NCI-H446 treated with DMSO at 0.1 percent for 48 hours (cell line): Measurements from ENCODE around the gene ROBO2.
A peak's percentile ranks its signal among the peaks of the same experiment; 100 is the strongest.

Source experiments
- DNase-seq: peaks from one replicate; lab custom pipeline; 2025; lab: John Stamatoyannopoulos, UW

ROBO2 gene

DNA sequence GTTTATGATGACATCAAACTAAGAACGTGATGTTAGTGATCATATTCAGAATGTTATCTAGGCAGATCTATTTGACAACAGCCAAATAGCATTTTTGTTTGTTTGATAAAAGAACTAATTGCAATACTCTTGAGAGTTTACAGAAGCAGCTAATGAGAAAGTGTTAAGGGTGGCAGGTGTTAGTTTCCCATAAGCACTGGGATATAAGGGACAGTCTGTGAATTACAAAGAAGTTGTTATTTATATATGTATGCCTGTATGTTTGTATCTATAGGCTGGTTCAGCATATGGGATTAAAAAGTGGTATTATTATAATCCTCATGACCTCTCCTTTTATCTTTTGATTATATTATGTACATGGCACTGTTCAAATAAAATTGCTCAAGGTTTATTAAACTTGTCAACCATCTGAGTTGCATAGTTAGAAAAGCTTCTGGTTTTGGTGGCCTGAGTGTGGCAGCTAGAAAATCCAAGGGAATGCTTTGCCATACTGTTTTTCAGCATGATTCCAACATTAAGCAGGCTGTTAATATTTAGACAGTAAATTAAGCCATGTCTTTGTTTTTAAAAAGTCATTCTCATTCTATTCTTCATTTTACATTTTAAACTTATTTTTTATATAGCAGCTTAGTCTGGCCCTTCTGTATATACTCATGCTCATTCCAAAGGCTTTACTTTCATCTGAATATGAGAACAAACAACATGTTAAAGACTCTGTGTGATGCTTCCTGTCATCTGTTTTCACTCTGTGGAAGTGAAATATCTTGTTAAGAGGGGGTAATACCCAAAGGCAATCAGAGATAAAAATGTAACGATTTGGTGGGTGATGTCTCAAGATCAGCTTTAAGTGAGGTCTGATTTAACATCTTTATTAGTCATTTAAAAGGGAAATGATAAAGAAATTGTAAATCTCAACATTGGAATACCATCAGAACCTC lies 13.1 kb downstream of the ROBO2 start:
- no peak for DNase-seq

DNA sequence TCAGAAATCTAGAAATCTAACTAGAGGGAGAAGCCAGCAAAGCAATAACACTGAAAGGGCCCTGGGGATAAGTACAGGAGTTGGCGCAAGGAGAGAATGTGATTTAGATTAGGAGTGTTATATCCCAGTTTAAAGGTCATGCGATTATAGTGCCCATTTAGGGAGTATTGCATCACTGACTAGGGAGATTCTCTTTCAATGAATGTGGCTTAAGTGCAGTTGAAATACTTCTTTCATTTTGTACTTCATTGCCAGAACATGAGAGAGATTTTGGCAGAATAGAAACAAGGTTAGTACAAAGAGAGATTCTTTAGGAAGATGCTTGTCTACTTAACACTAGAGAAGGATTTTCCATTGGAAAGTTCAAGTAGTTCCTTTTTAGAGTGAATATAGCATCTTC lies 13.9 kb downstream of the ROBO2 start:
- DNase-seq = no peak

DNA sequence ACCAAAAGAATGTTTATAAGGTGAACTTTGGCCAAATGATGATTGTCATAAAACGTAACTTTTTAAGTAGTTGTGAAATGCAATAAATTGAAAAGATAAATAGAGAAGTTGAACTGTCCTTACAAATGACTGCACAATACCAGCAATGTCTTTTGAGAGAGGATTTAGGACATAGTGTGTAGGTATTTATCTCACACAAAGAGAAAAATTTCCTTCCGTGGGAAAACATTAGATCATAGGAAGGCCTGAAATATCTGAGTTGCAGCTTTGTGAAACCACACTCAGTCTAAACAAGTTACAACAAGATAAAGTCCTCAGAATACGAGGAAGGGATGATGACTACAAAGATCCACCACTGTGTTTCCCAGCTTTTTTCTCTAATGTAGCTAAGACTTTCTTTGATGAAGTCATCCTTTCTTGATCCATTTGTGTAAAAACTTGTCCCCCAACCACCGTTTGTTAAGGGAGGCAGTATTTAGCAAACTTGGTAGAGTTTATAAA lies 16.0 kb downstream of the ROBO2 start:
- no peak for DNase-seq

DNA sequence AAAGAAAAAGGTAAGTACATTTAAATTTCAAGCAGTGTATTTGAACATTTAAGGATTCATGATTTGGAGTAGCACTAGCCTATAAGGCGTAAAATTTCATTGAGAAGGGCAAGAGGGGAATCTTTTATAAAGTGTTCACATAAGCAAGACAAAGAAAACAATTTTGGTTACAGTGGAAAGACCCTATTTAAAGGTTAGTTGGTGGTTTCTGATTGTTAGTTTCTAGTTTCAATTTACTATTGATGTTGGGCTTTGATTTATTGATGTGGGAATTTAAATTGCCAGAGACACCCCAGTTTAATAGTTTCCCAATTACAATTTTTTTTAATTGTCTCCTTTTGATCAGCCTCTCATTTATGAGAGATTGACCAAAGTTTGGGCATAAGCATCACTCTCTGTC lies 19.5 kb downstream of the ROBO2 start:
- no peak for DNase-seq

DNA sequence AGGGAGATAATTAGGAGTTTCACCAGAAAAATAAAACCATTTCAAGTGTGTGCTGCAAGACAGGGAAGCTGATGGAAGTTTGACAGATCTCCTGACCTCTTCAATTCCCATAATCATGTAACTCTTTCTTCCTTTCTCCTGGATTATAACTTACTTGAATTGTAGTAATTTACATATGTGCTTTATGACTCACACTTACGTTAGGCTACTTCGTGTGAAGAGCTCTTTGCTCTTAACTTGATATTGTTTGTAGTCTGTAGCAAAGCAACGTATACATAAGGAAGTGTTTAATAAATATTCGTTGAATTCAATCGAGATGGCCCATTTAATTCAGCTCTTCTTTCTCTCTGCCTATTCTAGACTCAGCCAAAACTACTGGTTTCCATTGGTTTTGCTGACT lies 23.5 kb downstream of the ROBO2 start:
- DNase-seq = no peak

DNA sequence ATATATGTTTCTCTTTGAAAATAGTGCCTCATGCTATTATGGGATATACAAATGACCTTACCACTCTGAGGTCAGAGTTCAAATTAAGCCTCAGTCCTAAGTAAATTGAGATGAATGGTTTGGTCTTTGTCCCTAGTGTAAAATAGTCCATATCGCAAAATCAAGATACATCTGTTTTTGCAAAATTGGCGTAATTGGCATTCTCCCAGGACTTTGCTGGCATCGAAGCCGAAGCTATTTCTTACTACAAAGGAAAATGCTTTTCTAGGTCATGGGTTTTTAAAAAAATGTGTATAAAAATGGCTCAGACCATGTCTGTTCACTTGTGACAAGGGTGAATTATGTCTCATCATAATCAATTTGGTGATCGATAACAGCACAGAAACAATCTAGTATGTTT lies 25.9 kb downstream of the ROBO2 start:
- DNase-seq = peak; percentile 22

DNA sequence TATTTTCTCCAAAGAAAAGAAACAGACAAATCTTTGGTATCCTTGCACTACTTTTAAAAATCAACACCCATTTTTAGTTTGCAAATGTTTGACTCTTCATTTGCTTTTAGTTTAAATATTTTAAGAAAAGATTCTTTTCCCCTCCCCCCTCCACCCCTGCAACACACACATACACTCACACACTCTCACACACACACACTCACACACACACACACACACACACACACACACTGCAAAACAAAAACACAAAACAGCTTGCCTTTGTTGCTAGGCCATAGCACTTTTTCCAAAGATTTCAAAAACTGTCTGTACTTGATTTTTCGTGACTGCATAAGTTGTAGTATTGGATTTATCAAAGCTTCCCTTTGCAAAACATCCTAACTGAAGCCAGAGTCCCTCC lies 26.9 kb downstream of the ROBO2 start:
- DNase-seq = no peak

DNA sequence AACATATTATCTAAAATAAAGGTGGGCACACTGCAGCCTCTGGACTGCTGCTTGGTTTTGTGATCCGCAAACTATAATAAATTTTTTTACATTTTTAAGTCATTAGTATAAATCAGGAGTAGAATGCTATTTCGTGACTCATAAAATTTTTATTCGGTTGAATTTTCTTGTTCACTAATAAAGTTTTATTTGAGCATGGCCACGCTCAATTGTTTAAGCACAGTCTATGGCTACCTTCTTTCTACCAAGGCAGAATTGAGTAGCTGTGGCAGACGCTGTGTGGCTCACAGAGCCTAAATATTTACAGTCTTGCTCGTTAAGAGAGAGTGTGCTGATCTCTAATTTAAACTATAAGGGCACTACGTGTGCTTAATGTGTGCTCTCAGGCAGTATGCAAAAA lies 28.9 kb downstream of the ROBO2 start:
- DNase-seq = no peak

DNA sequence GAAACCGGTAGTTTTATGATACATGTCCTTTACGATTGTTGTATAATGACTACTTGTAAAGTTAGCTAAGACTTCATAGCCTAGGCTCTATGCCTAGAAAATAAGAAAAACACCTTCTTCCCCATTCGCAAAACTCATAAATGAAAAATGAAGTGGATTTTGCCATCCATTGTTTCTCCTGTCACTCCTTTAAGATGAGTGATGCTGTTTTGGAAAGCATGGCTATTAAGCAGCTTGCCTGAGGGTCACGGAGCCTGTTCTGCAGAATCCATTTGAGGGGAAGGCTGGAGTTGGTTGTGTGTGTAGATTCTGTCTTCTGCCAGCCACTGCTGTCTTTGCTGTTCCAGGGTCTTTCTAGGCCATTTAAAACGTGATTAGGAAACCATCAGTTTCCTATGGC lies 31.5 kb downstream of the ROBO2 start:
- no peak for DNase-seq

DNA sequence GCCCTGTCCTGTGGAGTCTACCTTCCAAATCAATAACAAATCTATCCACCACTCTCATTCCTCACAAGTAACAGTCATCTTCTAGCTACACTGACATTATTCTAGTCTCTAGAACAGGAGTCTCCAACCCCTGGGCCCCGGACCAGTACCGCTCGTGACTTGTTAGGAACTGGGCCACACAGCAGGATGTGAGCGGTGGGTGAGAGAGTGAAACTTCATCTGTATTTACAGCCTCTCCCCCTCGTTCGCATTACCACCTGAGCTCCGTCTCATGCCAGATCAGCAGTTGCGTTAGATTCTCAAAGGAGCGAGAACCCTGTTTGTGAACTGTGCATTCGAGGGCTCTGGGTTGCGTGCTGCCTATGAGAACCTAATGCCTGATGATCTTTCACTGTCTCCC lies 31.9 kb downstream of the ROBO2 start:
- DNase-seq = no peak

DNA sequence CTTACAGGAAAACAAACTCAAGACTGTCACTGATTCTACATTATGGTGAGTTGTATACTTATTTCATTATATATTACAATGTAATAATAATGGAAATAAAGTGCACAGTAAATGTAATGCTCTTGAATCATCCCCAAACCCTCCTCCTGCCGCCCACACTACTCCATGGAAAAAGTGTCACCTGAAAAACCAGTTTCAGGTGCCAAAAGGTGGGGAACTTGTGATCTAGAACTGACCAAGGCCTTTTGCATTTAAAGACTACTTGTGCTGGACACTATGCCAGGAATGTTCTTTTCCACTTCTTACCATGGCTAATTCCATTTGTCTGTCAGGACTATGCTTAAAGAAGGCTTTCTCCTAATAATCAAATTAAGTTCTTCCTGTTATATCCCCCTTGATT lies 32.3 kb downstream of the ROBO2 start:
- DNase-seq = no peak

DNA sequence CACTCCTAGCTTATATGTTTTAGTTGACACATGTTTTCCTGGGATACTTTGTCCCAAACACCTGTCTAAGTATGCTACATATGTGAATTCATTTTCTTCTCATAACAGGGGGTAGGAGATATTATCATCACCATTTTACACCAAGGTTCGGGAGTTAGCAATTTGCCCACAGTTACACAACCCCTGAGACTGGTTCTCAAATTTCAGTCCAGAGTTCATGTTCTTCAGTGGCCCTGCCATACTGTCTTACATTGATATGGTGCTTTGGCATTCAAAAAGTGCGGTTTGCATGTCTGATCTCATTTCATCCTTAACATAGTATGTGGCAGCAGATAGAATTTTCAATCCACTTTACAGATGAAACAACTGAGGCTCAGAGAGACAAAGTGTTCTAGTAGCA lies 38.4 kb downstream of the ROBO2 start:
- DNase-seq = no peak

DNA sequence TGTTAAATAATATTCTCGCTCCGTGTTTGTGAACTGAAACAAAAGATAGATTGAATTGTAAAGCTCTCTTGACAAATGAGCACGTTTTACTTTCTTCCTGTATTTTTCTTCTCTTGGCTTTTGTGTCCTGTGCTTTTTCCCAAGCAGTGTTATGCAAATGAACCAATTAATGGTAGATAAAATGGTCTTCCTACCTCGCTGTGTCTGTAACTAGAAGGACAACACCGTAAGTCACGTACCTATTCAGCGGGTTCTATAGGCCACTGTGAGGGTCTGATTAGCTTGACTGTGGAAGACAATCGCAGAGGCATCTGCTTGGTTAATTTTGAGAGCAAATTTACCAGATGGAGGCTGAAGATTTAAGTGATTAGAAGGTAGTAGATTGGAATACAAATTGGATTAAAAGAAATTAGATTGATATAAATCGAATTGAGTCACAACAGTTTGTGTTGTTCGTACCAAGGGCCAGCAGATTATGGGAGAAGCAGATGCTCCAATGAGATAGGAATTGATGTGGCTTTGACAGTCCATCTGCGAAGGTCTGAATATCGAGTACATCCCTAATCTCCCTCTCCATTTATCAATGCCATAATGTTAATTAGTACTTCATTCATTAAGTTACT lies 40.2 kb downstream of the ROBO2 start:
- no peak for DNase-seq

DNA sequence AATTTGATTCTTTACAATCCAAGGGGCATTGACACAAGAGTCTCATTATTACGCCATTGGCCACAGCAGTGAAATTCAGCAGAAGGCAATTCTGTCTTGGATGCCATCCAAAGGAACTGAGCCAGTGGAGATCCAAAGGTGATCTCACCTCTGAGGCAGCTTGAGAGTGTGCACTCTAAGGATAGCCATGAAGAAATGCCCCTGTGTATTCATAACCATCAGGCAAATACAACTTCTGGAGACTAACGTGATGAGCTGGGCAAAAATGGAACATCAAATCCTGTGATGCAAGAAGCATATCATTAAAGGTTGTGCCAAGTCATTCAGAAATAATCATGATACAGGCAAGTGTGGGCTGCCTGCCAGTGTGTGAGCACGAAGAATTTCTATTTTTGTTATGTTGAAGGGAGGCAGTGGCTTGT lies 41.4 kb downstream of the ROBO2 start:
- DNase-seq = peak; percentile 82

DNA sequence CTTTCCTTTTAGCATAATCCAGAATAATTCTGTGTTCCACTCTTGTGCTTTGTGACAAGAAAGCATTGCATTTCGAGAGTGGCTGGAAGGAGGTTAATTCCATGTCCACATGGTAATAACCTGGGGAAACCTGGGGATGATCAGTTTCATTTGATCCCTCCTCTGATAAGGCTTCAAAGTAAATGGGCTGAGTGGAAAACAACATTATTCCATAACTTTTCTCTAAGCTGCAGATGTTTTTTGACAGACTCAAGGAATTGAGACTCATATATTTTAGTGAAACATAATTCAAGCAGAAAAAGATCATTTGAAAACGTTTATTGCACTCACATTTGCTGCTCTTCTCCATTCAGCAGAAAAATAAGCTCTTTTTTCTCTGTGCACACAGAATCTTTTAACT lies 44.6 kb downstream of the ROBO2 start:
- no peak for DNase-seq

DNA sequence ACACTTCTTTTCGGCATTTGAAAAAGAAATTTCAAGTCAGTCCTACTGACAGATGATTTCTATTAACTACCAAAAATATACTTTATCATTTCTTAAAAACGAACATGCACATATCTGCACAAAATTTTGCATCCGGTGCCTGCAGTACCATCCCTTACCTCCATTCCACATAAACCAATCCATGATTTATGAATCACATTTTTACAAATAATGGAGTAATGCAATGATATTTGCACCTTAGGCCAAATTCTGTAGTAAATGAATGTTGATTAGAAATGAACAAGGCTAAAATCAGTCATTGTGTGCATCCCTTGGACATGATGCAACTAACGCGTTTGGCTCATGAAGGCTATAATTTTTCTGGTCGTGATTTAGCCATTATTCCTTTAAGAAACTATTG lies 46.5 kb downstream of the ROBO2 start:
- no peak for DNase-seq

DNA sequence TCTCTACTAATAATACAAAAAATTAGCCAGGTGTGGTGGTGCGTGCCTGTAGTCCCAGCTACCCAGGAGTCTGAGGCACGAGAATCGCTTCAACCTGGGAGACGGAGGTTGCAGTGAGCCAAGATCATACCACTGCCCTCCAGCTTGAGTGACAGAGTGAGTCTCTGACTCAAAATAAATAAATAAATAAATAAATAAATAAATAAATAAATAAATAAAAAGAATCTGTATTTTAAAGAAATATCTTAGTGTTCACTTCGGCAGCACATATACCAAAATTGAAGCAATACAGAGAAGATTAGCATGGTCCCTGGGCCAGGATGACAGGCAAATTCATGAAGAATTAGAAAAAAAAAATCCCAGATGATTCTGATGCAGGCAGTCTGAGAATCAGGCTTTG lies 51.9 kb downstream of the ROBO2 start:
- DNase-seq = no peak

DNA sequence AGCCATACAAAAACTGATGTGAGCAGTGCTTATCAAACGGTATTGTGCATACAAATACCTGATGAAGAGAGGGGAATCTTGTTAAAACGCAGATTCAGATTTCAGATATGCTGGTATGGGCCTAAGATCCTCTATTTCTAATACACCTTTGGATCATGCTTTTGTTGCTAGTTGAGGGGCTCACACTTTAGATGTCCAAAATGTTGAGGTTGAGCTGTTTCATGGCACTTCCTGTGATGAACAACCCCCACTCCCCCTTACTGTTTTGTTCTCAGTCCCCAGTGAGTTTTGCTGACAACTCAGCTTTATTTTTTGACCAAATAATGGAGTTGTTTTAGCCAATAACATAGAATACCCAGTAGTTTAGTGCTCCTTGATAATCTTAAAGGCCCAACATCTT lies 53.2 kb downstream of the ROBO2 start:
- no peak for DNase-seq

DNA sequence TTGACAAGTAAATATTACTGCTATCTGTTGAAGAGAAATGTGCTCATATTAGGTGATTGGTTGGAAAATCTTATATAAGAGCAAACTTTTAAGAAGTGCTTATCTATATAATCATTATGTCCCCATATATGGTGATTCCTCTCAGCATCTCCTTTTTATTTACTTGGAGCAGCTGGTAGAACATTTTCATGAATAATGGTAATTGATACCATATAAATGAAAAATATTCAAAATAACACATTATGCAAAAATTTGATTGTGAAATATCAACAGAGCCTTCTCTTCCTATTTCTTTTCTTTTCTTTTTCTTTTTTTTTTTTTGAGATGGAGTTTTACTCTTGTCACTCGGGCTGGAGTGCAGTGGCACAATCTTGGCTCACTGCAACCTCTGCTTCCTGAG lies 56.2 kb downstream of the ROBO2 start:
- DNase-seq = no peak

DNA sequence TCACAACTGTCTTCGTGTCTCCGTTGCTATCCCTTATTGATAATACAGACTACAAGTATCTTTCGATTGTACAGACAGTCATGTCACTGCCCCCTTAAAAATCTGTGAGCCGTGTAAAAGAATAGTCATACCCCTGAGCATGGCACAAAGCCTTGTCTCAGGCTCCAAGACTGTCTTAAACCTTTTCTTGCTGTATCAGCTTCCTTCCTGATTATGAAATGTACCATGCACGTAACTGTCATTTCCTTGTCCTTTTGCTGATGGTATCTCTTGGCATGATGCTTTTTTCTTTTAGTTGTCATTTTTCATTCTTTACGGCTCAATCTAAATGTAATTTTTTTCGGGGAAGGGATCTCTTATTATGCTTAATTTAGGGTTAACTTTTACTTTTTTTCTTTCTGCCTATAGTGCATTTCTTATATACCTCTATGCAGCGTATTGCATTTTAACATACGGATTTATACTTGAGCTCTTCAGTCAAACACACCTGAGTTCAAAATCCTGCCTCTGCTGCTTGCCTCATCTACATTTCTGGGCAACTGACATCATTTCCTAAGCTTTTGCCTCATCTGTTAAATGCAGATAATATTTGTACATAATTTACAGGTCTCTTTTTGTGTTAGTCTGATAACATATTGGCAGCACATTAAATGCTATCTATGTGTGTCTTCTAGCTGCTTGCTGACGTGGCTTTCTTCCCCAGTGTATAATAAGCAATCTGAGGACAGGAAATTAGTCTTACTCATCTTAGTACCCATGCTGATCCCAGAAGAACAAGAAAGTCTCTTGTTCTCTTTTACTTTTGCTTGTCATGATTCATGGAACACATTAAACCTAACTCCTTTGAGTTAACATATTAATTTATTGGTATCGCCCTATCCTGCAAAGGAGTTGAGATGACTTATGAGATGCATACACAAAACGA lies 57.3 kb downstream of the ROBO2 start:
- no peak for DNase-seq

DNA sequence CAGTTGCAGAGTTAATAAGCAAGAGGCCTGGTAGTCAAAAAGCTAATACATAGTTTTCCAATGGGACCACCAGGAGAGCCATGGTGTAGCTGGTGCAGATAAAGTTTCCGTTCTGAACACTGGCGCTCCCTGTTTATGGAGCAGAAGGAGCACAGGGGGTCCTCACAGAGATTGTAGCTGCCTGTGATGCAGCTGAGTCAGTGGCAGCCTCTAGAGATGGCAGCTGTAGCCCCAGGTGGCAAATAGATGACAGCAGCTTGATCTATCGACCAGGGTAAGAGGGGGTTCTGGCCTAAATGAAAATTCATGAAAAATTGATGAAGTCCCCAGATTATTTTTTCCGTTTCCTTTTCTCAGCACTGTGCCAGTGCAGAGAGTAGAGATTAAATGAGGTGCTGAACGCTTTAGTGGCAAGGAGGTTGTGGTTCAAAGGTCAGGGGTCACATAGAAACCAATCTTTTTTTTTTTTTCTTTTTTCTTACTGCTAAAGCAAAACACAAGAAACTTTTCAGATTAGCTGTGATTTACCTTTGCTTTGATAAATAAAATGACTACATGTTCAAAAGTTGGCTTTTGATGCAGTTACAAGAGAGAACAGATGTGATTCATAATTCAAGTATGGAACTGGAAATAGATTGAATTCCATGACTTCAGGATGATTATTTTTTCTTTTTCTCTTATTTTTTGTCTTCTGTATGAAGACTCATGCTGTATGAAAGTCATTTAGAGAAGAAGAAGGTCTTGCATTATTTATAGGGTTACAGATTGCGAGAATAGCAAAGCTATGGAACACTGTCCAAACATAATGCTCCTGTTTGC lies 63.3 kb downstream of the ROBO2 start:
- DNase-seq = no peak

DNA sequence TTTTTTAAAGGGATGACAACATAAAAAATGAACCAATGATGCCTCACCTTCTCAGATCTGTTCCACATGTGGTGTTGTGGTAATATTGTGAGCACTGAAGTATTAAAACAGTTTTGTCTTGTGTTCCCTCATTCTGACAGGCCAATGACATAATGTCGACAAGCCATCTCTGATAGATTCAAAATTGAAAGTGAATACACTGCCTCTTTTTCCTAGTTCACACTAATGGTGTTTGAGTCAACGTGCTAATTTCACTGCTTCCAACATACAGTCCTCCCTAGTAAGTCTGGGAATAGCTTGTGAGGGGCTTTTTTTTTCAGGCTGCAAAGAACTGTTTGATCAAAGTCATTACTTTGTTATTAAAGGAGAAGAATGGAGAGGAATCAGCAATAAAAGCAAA lies 82.8 kb downstream of the ROBO2 start:
- DNase-seq = no peak
